HG03521 (cell line): ENCODE results near the gene RHBDL2.
A peak's percentile ranks its signal among the peaks of the same experiment; 100 is the strongest.
"Not testable (repeated sequence)": the region's sequence is repeated elsewhere in the genome, so short reads cannot be mapped to it uniquely, and the experiment has no call there.

Experiments
- ATAC-seq: cut with Tn5 transposase; IDR thresholded peaks from one replicate; pipeline ENCODE4 v1.9.1; 2021; ENCODE audit warnings: mild to moderate bottlenecking, moderate library complexity; ENCODE audit not compliant: unreplicated experiment

The RHBDL2 gene

DNA sequence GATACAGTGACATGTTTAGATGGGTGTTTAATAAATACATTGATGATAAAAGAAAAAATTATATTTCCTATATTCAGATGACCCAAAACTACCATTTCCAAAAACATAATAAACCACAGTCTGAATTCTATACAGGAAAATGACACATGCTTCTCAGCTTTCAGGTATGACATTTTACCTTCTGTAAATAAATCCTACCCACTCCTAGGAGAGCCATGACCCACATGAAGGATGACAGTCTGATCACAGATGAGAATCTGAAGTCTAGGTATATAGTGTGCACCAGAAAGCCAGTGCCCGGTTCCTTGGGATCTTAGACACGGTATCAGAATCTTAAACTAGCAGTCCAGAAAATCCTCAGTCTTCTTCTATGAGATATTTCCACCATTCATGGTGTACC is 56.5 kb downstream of the RHBDL2 start:
- no peak for ATAC-seq

DNA sequence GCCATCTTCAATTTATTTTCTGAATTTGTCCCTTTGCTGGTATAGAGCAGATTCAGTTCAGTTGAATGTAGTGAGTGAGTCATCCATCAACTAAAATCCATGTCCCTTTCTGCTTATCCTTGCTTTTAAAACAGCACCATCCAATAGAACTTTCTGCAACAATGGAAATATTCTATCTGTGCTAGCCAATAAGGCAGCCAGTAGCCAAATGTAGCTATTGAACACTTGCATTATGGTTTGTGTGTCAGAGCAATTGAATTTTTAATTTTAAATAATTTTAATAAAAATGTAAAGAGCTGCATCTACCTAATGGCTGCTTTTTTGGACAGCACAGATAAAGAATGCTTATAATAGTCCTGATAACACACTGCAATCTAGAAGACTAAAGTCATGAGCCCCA is 60.1 kb downstream of the RHBDL2 start, which contains the start of gene GJA9:
TSS of gene GJA9 (minus strand) at position 101 of the 400 bp plus-strand sequence. CDS start 5,489 bp downstream, outside the sequence.
- ATAC-seq = no peak

DNA sequence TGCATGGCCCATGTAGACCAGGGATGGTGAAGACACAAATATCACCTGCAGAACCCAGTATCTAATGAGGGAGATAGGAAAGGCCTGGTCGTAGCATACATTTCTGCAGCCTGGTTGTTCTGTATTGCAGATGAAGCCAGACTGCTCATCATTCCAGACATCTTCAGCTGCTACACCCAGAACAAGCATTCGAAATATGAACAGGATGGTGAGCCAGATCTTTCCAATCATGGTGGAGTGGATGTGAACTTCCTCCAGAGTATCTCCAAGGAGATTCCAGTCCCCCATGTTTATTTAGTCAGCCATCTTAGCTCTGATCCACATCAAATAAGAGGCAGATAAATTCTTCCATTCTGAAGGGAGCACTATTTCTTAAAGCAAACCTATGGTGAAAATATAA is 65.8 kb downstream of the RHBDL2 start:
- ATAC-seq = no peak

DNA sequence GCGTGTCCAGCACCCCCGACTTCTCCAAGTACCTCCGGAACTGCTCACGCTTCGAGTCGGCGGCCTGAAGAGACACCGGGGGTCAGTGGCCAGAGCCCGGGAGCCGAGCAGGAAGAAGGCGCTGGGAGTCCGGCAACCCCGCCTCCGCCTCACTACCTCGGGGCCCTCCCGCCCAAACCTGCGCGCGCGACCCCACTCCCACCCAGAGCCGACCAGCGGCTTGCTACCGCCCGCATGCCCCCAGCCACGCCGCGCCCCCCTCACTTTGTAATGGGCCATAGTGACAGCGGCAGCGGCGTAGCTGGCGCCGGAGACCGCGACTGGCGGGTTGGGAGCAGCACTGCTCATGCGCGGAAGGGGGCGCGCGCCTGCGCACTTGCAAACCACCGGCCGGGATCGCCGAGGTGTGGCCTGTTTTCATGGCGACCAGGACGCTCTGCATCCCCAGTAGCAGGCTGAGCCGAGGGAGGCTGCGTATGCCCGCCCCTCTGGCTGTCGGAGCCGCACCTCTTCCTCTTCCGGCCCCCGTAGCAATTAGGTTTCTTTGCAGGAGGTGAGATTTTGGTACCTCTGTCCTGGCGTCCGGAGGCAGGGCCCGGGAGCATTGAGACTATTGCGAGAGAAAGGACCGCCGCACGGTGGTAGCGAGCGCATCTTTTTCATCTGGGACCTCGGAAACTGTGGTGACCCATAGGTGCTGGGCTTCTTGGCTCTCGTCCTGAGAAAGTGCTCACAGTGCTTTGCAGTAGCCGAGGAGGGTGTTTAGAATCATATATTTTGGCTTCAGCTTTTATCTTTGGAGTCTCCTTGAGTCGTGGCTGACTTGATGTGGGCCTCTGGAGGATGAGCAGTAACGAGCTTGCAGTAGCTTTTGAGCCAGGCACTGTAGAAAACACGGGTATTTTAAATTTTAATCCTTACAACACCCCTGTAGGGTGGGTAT is 68.3 kb downstream of the RHBDL2 start, which contains the start of gene MYCBP:
TSS of gene MYCBP (minus strand) at position 322 of the 943 bp plus-strand sequence. CDS start at position 279, 43 bp downstream.
- peak; percentile 99 for ATAC-seq

DNA sequence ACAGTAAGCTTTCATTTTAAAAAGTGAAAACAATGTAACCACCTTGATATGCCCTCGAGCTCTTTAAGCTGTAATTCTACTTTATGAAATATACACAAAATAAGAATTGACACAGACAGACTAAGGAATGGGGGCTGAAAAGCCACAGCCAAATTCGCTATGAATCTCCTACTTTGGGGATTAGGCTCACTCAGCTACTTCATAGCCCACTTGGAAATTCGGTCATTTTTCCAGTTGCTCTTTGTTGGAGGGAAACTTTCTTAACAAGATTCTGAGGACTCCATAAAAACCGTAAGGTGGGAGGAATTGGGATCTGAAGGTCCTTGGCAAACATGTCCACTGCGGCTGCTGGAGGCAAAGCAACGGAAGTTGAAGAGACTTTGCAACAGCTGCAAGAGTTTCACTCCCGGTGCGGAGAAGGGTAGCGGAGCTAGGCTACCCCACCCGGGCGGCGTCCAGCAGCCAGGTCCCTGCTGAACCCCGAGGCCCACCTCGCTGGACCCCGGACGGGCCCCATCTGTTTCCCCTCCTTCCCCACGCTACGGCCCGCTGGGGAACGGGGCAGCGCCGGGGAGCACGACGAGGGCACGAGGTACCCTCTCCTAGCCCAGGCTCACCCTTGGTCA is 69.1 kb downstream of the RHBDL2 start:
- ATAC-seq = peak; percentile 17

DNA sequence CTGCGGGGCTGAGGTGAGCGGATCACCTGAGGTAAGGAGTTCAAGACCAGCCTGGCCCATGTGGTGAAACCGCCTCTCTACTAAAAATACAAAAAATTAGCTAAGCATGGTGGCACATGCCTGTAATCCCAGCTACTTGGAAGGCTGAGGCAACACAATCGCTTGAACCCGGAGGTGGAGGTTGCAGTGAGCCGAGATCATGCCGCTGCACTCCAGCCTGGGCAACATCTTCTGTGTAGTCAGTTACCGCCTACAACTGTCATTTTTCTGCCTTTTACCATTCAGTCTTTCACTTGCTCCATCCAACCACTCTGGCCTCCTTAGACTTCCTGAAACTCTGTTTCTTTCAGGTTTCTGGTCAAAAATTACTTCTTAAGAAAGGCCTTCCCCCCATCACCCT is 70.6 kb downstream of the RHBDL2 start:
- ATAC-seq = no peak

DNA sequence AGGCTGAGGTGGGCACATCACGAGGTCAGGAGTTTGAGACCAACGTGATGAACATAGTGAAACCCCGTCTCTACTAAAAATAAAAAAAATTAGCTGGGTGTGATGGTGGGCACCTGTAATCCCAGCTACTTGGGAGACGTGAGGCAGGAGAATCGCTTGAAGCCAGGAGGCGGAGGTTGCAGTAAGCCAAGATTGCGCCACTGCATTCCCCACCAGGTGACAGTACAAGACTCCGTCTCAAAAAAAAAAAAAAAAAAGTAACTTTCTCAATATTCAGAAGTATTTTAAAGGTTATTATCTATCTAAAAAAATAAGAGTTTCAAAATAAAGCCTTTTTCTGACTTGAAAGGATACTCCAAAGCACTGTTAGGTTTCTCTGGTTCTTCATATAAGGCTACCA is 74.4 kb downstream of the RHBDL2 start:
- no peak for ATAC-seq

DNA sequence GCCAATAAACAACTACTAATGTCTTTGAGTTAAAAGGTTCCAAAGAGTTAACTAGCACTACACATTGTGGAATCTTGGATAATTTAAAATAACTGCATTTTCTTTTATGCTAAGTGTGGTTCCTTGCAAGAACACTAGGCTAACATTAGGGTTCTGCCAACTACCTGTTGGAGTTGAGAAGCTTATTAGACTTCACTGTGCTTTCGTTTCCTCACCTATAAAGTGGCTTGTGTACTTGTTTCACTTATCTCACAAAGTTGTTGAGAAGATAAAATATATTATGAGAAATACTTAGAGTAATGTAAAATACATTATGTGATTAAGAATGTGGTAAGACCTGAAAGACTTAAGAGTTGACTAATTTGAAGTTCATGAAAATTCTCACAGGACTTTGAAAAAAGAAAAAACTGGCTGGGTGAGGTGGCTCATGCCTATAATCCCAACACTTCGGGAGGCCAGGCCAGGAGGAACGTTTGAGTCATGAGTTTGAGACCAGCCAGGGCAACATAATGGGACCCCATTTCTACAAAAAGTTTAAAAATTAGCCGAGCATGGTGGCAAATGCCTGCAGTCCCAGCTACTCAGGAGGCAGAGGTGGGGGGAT is 76.4 kb downstream of the RHBDL2 start:
- ATAC-seq = no peak

DNA sequence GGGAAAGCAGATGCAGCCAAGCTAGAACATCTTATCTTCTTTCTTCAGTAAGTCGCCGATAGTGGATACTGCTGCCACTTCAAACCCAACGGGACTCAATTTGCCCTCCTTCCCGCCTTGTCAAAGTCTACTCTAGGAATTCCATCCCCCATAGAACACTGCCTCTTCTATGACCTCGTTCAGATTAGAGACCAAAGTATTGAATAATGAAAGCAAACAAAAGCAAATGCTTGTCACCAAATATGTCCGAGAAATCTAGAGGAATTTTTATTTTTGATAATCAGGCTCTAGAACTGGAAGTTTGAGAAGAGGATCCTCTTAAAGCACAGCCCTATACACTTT is 81.2 kb downstream of the RHBDL2 start:
- no peak for ATAC-seq

DNA sequence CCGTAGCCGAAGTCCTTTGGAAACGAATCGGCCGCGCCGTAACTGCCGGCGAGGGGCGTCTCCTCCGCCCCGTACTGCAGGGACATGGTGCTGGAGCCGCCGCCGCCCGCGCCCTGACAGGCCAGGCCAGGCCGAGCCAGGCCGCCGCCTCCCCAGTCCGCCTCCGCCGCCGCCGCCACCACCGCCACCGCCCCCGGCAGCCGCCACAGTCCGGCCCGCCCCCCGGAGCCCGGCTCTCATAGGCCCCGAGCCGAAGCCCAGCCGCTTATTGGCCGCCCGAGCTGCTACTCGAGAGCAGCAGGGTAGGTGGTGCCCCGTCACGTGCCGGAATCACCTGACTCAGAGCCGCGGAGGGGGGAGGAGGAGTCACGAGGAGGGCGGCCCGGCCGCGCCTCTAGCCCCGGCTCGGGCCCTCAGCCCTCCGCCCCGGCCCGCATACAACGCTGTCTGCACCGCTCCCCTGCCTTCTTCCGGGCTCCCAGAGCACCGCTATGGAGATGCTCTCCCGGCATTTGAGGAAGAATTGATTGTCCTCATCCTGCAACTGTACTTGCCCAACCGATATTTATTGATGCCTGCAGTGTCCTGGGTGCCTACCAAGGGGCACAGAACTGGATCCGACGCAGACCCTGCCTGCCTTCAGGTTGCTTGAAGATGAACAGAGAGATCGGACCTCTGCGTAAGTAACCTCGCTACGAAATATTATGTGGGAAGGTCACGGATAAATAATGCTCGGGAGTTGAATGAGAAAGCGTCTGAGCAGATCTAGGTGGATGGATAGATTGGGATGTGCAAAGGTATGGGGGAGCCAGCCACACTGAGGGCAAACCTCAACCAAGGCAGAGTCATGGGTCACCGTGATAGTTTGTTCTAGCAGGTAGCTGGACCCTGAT is 81.8 kb downstream of the RHBDL2 start, which contains the start of gene RRAGC:
TSS of gene RRAGC (minus strand) at position 212 of the 893 bp plus-strand sequence. CDS start at position 86, 126 bp downstream.
- peak; percentile 95 for ATAC-seq

DNA sequence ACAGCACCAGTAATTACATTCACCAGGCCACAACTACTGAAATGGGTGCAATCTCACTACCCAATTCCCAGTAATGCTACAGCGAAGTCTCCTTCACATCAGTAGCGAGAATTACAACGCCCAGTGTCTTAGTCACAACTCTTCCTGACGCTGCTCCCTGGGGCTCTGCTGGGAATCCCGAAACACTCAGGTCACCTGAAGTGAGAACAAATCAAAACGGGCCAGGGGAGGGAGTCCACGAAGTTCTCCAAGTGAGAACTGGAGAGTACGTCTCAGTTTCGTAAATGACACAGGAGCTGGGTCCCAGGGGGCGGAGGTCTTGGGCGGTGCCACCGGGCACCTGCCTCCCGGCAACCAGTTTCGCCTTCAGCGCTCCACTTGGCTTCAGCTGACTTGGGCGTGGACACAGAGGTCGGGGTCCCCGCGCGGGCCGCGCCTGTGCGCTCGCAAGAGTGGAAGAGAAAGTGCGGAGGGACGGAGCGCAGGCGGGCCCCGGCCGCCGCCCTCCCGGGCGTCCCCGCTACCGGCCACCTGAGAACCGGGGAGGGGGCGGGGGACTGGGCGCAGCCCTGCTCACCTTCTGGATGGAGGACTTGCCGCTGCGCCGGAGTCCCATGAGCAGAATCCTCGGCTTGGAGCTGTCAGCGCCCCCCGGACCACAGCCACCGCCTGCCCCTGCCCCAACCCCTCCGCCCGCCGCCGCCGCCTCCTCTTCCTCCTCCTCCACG is 82.6 kb downstream of the RHBDL2 start:
- ATAC-seq = peak; percentile 26

DNA sequence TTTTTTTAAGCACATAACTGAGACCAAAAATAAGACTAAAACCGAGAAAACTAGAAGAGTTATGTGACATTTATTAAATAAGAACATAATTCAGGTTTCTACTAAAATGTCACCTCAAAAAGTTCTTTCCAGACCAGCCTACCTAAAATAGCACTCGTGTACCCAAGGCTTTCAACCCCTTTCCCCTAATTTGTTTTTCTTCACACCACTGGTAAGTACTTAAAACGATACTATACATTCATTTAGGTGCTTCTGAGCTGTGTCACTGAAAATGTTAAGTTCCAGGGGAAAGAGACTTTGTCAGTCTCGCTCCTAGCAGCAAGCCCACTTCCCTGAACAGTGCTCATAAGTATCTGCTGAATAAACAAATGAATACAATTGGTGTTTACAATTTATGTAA is 88.8 kb downstream of the RHBDL2 start:
- no peak for ATAC-seq

DNA sequence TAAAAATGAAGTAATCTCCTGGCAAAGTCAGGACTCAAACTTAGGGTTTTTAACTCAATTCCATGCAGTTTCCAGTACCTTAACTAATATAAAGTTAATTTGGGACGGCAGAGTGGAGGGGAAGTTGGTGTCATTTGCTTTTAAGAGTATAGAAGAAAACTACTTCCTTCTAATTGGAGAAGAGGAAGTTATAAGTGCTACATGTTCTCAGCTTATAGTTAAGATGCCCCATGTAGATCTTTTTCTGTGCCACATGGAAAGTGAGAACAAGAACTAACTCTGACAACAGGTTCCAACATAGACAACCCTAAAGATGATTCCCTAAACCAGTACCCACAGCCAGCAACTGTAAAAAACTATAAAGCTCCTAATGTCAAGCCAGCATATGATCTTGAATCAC is 93.6 kb downstream of the RHBDL2 start:
- ATAC-seq = no peak

DNA sequence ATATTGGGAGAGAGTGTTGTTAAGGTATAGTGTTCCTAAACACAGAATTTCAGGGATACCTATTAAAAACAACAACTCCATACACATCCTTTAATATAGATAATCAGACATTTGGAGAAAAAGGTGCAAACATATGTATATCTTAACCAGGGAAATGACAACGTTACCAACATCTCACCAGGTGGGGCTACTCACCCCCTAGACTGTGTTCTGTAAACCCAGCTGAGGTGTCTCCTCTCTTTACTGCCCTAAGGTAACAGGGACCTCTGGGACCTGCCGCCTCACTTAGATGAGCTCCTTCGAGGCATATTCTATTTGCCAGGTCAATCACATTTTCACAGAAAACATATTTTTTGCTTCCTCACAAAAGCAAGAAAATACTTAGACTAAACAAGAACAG is 95.4 kb downstream of the RHBDL2 start:
- no peak for ATAC-seq

DNA sequence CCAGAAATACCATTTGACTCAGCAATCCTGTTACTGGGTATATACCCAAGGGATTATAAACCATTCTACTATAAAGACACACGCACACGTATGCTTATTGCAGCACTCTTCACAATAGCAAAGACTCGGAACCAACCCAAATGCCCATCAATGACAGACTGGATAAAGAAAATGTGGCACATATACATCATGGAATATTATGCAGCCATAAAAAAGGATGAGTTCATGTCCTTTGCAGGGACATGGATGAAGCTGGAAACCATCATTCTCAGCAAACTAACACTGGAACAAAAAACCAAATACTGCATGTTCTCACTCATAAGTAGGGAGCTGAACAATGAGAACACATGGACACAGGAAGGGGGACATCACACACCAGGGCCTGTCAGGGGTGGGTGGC is 96.5 kb downstream of the RHBDL2 start:
- ATAC-seq = not testable (repeated sequence)

DNA sequence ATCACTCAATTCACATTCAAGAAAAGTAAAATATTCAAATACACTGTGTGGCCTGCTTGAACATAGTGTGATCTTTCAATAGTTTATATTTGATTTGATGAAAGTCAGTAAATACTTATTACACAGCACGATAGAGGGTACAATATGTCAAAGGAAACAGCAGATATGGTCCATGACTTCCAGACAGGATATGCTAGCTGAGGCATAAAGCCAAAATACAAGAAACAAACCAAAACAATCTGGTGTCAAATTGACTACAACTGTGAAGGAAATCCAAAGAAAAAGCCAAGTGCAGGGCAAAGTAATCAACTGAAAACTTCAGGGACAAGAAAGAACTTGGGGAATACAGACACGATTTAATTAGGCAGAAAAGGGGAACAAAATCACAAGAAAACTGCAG is 101.3 kb downstream of the RHBDL2 start:
- no peak for ATAC-seq

DNA sequence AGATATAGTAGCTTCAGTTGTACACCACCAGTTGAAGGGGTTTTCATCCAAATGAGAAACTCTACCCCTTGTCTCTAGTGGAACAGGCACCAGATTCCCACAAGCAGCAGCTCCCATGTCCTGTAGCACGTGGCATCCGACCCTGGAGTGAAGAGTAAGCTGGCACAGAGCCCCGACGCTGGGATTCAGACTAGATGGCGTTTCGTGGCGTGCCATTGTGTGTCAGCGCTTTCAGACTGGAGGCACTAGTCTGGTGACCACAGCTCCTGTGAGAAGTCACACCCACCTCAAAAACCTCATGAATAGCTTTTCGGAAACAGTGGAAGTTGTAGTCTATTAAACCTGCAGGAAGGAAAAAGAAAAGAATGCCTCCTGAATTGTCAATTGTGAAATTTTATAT is 102.3 kb downstream of the RHBDL2 start:
- no peak for ATAC-seq

DNA sequence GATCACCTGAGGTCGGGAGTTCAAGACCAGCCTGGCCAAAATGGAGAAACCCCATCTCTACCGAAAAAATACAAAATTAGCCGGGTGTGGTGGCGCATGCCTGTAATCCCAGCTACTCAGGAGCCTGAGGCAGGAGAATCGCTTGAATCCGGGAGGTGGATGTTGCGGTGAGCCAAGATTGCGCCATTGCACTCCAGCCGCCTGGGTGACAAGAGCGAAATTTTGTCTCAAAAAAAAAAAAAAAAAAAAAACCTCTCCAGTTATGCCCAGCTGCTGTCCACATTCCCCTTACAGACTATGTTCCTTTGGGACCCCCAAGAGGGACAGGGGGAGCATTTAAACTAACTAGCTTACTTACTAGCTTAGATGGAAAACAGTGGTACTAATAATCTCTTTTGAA is 105.3 kb downstream of the RHBDL2 start:
- not testable (repeated sequence) for ATAC-seq
